HG03060 (cell line): ENCODE measurements around the gene TBXAS1.
A peak's percentile ranks its signal among the peaks of the same experiment; 100 is the strongest.

ENCODE experiments used
- ATAC-seq: cut with Tn5 transposase; IDR thresholded peaks from one replicate; pipeline ENCODE4 v1.9.1; 2021; ENCODE audit warnings: low read depth, moderate number of reproducible peaks; ENCODE audit not compliant: unreplicated experiment

TBXAS1 gene

DNA sequence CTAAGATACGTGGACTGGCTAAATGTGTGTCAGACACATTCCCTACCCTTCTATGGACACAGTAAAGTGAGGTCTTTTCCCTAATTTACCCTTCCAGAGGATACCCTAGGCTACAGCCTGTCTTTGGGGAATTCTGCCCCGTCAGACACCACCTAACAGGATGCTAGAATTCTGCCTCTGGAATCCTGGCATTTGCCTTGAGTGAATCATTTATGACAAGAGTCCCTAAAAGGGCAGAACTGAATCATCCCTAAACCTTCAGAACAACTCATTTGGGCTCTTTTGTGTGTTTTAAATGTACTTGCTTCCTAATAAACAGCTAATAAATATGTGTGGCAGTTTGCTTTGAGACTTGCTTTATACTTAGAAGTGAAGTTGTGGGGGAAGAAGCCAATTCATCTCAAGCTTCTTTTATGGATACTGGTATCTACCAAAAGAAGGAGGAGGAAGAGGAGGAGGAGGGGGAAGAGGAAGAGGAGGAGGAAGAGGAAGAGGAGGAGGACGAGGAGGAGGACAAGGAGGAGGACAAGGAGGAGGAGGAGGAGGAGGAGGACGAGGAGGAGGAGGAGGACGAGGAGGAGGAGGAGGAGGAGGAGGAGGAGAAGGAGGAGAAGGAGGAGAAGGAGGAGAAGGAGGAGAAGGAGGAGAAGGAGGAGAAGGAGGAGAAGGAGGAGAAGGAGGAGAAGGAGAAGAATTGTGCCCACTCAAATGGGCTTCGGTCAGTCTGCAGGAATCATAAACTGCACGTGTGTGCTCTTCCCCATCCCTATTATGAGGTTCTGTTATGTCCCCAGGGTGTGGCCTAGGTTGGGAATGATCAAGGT lies 206.5 kb downstream of the TBXAS1 start:
- ATAC-seq, result no peak

DNA sequence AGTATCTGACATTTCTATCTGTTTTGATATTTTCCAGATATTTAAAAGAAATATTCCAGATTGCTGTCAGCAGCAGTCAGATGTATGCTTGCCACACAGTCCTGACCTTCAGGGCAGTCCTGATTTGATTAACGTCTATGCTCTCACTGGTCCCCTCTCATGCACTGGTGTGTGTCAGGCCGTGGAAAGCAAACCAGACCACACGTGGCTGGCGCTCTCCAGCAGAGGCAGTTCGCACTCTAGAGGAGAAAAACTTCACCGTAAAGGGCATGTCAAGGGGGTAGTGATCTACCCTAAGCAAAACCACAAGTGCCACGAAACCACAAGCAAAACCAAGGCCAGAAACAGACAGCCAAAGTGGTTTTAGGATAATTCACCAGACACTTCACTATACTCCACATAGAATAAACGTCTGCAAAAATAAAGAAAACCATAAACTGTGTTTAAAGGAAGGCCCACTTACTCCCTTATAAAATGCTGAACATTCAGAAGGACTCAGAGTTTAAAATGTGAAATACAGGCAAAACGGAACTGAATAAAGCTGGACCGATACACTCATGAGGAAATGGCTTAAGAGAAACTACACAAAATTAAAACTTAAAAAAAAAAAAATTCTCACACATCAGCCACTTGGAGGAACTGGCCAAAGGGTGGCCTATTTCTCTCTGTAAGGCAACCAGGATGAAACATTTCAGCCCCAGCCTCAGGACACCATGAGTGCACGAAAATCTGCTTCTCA lies 207.3 kb downstream of the TBXAS1 start:
- ATAC-seq, result no peak

DNA sequence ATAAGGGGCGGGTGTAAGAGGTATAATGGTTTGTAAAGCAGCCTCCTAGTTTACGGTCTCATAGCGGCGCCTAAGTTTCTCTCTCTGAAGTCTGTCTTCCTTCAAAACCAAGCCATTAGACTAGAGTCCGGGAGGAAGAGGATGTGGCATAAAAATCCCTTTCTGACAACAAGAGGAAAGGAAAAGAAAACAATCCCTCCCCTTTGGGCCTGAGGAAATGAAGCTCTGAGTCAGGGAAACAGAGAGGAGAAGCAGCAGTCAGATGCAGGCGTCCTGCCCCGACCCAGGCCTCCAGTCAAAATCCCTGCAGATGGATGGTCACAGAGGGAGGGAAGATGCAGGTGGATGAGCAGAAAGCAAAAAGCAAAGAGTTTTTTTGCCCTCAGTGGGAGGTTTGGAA lies 210.0 kb downstream of the TBXAS1 start:
- no peak for ATAC-seq

DNA sequence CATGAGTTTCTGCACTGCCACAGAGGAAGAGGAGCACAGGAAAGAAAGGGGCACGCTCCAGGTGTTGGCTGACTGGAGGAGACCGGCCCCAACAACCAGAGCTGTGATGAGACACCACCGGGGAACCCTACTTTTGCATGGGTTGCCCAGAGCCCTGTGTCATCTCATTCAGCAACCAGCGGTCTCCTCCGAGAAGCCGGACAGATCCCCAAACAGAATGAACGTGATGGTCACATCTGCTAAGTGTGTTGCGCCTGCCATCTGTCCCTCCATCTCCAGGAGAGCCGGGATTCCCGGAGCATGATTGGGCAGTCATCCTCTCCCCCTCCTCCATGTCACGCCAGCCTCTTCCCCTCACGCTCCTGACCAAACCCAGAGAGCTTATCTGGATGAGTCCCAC lies 210.8 kb downstream of the TBXAS1 start:
- no peak for ATAC-seq

DNA sequence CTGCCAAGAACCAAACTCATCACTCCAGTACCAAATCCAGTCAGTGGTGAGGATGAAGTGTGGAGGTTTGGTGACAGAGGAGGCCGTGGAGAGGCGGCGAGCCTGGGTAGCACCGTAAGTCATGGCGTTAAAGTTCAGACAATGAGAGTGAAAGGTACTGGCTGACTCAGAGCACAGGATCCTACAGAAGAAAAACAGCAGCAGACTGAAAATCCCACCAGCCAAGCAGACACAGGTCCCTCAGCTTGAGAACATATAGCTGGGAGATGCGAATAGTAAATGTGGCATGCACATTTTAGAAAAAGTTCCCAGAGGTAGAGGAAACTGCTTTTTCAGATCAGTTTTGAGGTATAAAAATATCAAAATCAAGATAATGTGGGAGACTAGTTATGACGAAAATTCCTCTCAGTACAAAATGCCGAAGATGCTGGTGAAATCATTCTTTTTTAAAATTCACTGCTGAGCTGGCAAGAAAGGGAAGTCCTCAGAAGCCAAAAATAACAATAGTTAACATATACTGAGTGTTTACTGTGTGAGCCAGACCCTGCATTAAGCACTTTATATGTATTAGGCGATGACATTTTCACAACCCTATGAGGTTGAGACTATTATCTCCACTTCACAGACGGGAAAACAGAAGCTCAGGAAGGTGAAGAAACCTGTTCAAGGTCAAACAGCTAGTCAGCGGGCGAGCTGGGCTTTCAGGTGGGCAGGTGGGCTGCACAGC lies 212.8 kb downstream of the TBXAS1 start:
- ATAC-seq, result no peak

DNA sequence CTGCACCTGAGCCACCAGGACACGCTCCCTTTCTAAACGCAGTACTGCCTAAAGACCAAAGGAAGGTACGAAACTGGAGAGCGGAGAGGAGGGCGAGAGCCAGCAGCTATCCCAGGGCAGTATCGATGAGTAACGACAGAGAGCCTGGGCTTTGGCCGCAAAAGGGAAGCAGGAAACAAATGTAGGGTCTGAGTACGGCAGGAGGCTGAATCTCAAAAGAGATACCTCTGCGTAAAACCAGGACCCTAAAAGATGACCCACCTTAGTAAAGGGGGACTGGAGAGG lies 213.3 kb downstream of the TBXAS1 start:
- no peak for ATAC-seq

DNA sequence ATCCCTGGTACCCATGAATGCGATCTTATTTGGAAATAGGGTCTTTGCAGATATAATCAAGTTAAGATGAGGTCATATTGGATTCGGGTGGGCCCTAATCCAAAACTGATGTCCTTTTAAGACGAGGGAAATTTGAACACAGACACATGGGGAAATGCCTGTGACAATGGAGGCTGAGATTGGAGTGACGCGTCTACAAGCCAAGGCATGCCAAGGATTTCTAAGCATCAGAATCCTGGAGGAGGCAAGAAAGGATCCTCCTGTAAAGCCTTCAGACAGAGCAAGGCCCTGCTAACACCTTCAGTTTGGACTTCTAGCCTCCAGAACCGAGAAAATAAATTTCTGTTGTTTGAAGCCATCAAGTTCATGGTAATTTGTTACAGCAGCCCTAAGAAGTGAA lies 215.2 kb downstream of the TBXAS1 start:
- no peak for ATAC-seq

DNA sequence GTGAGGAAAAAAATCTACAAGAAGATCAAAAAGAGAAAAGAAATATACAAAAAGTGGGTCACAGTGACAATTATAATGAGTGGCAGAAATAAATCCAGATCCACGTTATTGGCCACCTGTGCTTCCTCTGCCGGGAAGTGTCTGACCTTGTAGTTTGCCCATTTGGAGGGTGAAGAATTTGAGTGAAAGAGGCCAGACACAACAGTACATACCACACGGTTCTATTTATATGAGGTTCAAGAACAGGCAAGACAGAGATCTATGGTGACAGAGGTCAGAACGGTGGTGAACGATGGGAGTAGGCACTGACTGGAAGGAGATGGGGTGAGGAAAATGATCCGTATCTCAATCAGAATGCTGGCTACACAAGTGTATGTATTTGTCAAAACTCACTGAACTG lies 216.6 kb downstream of the TBXAS1 start:
- ATAC-seq, result no peak

DNA sequence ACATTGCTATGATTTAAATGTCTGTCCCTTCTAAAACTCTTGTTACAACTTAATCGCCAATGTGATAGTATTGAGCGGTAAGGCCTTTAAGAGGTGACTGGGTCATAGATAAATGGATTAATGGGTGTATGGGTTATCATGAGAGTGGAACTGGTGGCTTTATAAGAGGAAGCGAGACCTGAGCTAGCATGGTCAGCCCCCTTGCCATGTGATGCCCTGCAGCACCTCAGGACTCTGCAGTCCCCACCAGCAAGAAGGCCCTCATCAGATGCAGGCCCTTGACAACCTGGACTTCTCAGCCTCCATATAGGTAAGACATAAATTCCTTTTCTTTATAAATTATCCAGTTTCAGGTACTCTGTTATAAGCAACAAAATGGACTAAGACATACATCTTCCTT lies 218.1 kb downstream of the TBXAS1 start:
- no peak for ATAC-seq

DNA sequence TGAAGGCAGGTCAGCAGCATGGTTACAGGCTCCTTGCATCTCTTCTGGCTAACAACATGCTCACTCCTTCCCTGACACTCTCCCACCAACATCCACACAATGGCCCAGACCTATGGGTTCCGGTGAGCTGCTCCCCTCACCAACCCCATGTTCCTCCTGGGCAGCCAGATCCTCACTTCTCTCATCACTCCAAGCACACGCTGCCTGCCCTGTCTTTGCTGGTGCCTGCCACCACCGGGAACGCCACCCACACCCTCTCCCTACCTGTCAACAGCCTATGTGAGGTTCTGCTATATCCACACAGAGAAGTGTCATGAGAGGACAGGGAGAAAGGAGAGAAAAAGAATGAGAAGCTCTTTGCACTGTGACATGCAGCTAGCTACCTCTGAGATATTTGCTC lies 219.1 kb downstream of the TBXAS1 start:
- no peak for ATAC-seq

DNA sequence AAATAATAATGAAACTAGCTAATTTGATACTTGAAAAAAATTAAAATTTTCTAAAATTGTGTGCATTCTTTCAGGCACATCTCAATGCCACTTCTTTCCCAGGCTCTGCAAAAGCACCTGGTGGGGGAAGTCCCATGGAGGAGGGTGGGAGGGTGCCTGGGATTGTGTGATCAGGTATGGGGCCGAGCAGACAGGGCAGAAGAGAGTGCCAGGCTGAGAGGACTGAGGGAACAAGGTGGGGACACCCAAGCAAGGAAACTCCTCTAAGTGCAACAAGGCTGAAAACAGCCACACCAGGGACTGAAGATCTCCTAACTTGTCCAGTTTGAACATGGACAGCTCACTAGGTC lies 219.9 kb downstream of the TBXAS1 start:
- no peak for ATAC-seq

DNA sequence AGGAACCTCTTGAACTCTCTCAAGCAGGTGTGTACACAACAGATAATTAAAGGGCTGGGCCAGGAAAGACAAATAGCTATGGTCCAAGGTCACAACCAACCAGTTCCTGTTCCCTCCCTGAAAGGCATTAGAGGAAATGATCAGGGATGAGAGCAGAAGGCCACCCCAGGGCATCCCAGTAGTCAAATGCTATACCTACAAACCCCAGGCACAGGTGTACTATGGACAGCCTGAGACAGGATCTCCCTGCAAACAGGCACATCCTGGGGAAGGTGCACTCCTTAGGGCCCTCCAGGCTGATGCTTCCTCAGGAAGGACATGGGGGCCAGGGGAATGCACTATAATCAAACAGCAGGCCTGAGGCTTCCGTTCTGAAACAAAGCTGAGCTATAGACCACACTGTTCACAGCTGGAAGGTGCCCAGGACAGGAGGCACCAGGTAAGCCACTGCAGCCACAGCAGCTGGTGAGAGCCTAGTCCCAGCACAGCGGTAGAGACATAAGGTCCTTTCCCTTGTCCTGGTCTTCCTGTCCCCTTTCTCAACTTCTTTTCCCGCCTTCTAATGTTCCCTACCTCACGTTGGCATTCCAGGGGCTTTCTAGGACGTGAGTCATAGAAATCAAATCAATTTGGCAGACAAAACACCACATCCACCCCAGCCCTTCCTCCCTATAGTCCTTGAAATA lies 220.4 kb downstream of the TBXAS1 start:
- ATAC-seq, result no peak

DNA sequence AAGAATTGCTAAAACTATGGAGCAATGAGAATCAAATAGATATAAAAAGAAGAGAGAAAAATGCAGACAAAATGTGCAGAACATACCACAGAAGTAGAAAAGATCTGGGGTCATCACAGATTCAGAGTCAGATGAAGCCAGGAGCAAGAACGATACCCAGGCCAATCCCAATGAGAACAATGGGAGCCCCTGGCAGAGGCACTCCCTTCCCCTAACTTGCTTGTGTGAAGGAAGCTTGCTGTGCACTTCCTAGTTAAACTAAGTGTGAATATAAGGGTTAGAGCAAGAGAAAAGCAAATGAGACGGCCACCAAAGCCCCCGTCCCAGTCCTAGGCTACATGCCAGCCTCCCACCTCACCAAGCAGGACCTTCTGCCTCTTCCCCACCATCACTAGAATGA lies 221.0 kb downstream of the TBXAS1 start:
- ATAC-seq, result no peak

DNA sequence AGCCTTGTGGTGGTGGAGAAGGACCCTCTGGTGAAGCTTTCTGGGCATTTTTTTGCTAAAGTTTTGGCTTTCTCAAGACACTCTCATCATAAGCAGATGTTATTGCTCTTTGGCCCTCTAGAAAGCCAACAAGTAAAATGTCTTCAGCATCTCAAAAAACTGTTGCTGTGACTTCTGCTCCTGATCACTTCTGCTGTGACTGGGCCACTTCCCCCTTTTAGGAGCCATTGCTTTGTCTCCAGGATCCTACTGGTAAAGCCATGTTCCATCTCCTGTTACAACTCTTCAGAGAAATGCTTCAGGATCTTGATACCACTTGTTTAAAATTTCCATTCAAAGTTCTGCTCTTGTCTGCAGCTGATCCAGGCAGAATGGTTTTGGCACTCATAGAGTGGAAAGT lies 222.8 kb downstream of the TBXAS1 start:
- no peak for ATAC-seq

DNA sequence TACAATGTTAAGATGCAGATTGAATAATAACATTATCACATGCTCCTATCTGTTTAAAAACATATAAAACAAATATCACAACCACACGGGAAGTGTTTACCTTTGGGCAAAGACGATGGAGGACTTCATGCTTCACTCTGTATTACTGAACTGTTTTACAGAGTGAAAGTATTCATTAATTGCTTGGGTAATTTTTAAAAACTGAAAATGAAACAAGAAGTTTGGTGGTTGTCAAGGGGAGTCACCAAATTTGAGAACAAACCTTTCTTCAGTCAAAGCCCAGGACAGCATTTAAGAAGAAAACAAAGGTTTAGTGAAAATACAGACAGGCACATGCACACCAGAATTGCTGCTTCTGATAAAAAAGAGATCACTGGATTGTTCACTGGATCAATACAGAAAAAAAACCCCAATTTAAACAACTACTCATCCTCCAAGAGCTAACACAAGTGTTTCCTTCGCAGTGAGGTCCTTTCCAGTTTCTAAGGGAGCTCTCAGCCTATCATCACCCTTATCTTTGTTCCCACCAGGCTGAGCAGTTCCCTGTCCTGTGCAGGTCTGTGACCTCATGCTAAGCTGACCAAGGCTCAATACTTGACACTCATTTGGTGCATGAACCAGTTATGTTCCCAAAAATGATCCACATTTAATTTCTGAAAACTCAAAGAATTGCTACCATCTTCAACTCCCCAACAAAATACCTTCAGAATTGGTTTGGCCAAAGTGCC lies 224.9 kb downstream of the TBXAS1 start:
- peak; percentile 81 for ATAC-seq

DNA sequence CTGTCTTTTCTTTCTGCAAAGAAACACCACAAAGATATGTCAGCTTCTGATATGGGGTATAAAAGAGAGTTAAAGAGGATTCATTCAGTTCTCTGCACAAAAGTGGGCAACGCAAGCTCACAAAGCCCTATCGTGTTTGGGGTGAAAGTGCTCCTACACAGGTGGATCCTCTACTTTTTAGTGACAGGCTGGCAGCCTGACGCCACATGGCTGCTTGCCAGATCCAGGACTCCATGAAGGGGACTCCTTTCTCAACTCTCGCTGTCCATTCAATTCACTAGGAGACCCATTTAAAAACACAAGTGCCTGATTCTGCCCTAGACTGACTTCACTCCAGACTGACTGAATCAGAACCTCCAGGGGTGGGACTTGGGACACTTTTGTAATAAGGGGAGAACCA lies 225.7 kb downstream of the TBXAS1 start:
- ATAC-seq, result no peak

DNA sequence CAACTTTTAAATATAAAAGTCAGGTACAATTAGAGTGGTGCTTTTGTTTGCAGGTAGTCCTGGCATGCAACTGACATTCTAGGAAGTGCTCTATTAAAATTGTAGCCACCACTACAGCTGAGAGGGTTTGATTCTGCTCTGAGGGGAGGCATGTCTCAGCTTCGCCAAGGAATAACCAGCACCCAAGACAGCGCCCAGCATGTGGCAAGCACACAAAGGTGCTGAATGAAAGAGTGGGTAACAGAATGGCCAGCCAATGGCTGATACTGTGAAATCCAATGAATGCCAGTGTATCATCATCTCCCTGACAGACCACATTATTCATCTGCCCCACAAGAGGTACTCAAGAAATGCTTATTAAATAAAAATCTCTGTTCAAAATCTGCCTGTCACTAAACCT lies 226.8 kb downstream of the TBXAS1 start:
- ATAC-seq, result no peak

DNA sequence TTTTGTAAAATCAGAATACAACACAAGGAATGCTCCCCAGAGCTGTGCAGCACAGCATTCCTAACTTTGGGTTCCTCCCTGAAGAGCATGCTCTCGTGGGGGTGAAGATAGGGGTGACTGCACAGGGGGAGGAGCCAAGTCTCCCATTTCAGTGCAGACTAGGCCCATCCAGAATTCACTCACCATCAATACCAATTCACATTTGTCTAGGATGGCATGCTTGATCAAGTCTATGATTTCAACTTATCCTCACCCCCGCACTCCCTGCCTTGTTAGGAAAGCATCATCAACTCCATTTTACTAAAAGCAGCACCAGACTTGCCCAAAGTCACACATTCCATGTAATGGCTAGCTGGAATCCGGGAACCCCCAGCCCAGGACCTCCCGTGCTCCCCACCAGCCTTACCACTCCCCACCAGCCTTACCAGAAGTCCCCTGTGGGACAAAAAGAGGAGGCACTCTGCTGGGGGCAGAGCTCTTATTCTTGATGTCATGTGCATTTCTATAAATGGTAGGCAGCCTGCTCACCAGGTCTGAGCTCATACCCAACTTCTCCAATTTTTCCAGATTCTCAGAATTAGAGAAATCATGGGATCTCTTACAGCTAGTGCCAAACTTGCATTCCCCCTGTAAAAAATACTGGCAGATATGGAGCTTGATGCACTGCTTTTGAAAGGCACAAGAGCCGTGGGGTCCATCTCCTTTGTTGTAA lies 227.5 kb downstream of the TBXAS1 start:
- ATAC-seq, result no peak

DNA sequence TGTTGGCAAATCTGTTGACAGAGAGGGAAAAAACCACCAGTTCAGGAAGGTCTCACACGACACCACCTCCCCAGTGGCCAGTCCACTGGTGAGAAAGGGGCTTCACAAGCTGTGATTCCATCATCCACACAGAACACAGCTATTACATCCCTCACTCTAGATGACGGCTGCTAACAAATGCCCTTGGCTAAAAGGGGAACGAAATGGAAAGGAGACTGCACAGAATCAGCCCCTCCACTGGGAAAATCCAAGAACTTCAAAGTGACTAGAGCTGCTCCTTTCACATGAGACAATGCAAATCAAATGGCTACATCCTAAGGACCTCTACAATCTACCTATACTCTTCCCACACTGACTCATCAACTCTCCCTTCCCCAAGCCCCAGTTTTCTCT lies 228.1 kb downstream of the TBXAS1 start:
- no peak for ATAC-seq

DNA sequence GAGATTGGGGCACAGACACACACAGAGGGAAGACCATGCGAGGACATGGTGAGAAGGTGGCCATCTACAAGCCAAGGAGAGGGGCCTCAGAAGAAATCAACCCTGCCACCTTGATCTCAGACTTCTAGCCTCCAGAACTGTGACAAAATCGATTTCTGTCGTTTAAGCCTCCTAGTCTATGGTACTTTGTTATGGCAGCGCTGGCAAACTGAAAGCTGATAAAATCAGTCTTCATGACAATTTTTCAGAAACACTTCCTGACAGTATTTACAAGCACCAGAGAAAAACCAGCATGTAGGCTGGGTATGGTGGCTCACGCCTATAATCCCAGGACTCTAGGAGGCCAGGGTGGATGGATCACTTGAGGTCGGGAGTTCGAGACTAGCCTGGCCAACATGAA lies 229.5 kb downstream of the TBXAS1 start:
- ATAC-seq, result no peak
